Neural crest cell (in vitro differentiated cells): Measurements from ENCODE around the gene CRB1. TPM values are rescaled to one million over a fixed set of nuclear protein-coding genes. Genes with fewer than 3 reads are reported as not detected.

Experiments
- DNase-seq: peaks from one replicate; pipeline ENCODE4 v3.0.0; 2021; ENCODE audit warnings: low read depth, mixed read lengths, low spot score
- H3K27ac Mint-ChIP-seq: one replicate; pipeline ENCODE4 v1.8.0; 2021; ENCODE audit warnings: mild to moderate bottlenecking, mixed read lengths; ENCODE audit not compliant: unreplicated experiment
- H3K27me3 Mint-ChIP-seq: 2 replicates; pipeline ENCODE4 v1.8.0; 2021; ENCODE audit warnings: low read depth, mild to moderate bottlenecking, mixed read lengths
- H3K36me3 Mint-ChIP-seq: 2 replicates; pipeline ENCODE4 v1.8.0; 2021; ENCODE audit warnings: low read depth, mild to moderate bottlenecking, mixed read lengths
- H3K4me1 Mint-ChIP-seq: 2 replicates; pipeline ENCODE4 v1.8.0; 2021; ENCODE audit warnings: mixed read lengths
- H3K4me3 Mint-ChIP-seq: one replicate; pipeline ENCODE4 v1.8.0; 2021; ENCODE audit warnings: mild to moderate bottlenecking, mixed read lengths
- H3K9me3 Mint-ChIP-seq: 2 replicates; pipeline ENCODE4 v1.8.0; 2021; ENCODE audit warnings: mixed read lengths
- total RNA-seq: library from RNA; stranded (reverse); gene quantifications from 2 replicates; pipeline ENCODE4 v1.2.1, GENCODE V29; 2021
- TF ChIP-seq, protein P1 (sequence below): fragments of 200-600 bp; sonication (generic); conservative IDR thresholded peaks from 2 replicates; pipeline ENCODE4 v1.5.0; 2021; ENCODE audit warnings: antibody characterized with exemption, mild to moderate bottlenecking

Gene CRB1
- total RNA-seq, 1 donor from 2014 or later = 1.9 TPM

DNA sequence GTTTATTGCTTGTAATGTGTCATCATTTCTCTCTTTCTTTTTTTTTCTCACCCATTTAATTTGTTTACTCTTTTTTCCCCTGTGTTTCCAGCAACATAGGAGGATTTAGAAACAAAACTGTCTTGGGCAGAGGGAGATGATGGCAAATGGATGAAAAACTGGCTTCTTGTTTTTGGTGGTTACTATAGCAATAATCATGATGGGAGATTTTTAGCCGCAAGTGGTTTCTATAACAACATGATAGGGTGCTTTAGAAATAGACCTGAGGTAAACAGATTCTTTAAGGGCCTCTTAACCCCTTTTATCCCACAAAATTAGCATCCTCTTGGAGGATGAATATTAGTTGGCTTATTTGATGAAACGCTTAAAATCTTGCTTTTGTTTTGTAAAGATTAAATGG lies 51.6 kb downstream of the CRB1 start:
- no peaks in the 10 kb centered on the region for H3K36me3 Mint-ChIP-seq
- TF ChIP-seq, protein P1, sequence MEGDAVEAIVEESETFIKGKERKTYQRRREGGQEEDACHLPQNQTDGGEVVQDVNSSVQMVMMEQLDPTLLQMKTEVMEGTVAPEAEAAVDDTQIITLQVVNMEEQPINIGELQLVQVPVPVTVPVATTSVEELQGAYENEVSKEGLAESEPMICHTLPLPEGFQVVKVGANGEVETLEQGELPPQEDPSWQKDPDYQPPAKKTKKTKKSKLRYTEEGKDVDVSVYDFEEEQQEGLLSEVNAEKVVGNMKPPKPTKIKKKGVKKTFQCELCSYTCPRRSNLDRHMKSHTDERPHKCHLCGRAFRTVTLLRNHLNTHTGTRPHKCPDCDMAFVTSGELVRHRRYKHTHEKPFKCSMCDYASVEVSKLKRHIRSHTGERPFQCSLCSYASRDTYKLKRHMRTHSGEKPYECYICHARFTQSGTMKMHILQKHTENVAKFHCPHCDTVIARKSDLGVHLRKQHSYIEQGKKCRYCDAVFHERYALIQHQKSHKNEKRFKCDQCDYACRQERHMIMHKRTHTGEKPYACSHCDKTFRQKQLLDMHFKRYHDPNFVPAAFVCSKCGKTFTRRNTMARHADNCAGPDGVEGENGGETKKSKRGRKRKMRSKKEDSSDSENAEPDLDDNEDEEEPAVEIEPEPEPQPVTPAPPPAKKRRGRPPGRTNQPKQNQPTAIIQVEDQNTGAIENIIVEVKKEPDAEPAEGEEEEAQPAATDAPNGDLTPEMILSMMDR = no peak
- H3K9me3 Mint-ChIP-seq = no peaks in the 10 kb centered on the region
- H3K27ac Mint-ChIP-seq = no peak overlapping the region
- DNase-seq = no peak
- no peak overlapping the region for H3K4me3 Mint-ChIP-seq
- H3K27me3 Mint-ChIP-seq = no peaks in the 10 kb centered on the region
- H3K4me1 Mint-ChIP-seq = peaks cover 5% of the 10 kb centered on the region

GRCh38 chr1:197320991-197321531 lies 53.0 kb downstream of the CRB1 start:
- no peak for DNase-seq
- TF ChIP-seq, protein P1 = no peak
- H3K4me1 Mint-ChIP-seq = no peaks in the 10 kb centered on the region
- no peaks in the 10 kb centered on the region for H3K27me3 Mint-ChIP-seq
- H3K27ac Mint-ChIP-seq = no peak overlapping the region
- H3K36me3 Mint-ChIP-seq = no peaks in the 10 kb centered on the region
- H3K9me3 Mint-ChIP-seq = no peaks in the 10 kb centered on the region
- no peak overlapping the region for H3K4me3 Mint-ChIP-seq

DNA sequence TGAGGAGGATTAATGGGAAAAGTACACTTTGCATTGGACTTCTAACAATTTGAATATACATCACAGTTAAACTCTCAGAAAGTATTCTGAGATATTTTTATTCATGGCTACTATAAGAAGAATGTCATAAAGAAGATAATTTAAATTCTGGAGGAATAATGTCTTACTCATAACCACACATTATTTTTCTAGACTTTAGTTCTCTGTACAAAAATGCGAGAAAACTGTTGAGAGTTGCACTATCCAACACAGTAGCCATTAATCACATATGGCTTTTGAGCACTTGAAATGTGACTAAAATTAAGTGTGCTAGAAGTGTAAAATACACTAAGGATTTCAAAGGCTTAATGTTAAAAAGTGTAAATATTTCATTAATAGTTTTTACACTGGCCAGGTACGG lies 53.8 kb downstream of the CRB1 start:
- H3K27ac Mint-ChIP-seq = no peak overlapping the region
- H3K4me1 Mint-ChIP-seq = no peaks in the 10 kb centered on the region
- H3K36me3 Mint-ChIP-seq = no peaks in the 10 kb centered on the region
- no peaks in the 10 kb centered on the region for H3K27me3 Mint-ChIP-seq
- no peaks in the 10 kb centered on the region for H3K9me3 Mint-ChIP-seq
- H3K4me3 Mint-ChIP-seq = no peak overlapping the region
- DNase-seq = no peak
- TF ChIP-seq, protein P1 = no peak

GRCh38 chr1:197327776-197328364 lies 59.8 kb downstream of the CRB1 start:
- Mint-ChIP-seq H3K9me3 (no peaks in the 10 kb centered on the region), H3K27ac (no peak overlapping the region), H3K4me3 (no peak overlapping the region), H3K27me3 (no peaks in the 10 kb centered on the region), H3K4me1 (no peaks in the 10 kb centered on the region), H3K36me3 (no peaks in the 10 kb centered on the region)
- no peak for DNase-seq
- TF ChIP-seq, protein P1 = peak; percentile 78

- H3K4me3 Mint-ChIP-seq = no peak overlapping the region
- no peak for DNase-seq
- no peaks in the 10 kb centered on the region for H3K27me3 Mint-ChIP-seq
- no peak overlapping the region for H3K27ac Mint-ChIP-seq
- H3K36me3 Mint-ChIP-seq = no peaks in the 10 kb centered on the region
- H3K9me3 Mint-ChIP-seq = no peaks in the 10 kb centered on the region
- TF ChIP-seq, protein P1 = no peak
- no peaks in the 10 kb centered on the region for H3K4me1 Mint-ChIP-seq
Observed at GRCh38 chr1:197330213-197330612, 62.2 kb downstream of the CRB1 start.
